ENCODE results near the gene GUCA2B.

The GUCA2B gene

DNA sequence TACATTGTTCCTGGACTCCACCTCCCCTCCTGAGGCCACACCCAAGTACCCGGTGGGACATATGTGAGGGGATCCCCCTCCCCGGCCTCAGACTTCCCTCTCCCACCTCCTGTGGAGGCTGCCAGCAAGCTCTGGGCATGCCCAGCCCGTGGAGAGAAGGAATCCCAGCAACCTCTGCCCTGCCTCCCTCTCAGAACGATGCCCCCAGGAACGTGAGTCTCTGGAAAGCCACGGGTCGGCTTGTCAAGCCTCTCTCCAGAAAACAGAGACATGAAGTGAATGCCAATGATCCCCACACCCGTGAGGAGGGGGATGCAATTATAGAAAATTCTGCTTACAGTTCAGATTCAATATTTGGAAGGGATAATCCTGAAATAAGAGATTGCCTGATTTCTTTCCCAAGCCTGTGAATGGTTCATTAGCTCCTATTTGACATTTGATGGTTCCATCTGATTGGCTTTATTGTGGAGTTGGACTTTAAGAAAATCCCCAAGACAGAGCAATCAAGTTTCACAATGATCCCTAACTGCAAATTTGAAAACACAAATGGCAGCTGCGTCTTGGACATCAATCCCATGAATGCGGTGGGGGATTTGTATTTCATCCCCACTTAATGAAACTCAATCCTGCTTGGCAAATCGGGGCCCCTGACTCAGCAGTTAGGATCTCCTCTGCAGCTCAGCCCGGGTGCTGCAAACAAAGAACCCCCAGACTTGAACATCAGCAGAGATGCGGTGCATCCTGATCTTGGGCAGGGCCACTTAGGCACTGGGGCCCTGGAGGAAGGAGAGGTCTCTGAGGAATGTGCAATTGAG, 9.1 kb upstream of the GUCA2B start:
- no peak for DNase-seq (ENCODE audit: low read depth)

DNA sequence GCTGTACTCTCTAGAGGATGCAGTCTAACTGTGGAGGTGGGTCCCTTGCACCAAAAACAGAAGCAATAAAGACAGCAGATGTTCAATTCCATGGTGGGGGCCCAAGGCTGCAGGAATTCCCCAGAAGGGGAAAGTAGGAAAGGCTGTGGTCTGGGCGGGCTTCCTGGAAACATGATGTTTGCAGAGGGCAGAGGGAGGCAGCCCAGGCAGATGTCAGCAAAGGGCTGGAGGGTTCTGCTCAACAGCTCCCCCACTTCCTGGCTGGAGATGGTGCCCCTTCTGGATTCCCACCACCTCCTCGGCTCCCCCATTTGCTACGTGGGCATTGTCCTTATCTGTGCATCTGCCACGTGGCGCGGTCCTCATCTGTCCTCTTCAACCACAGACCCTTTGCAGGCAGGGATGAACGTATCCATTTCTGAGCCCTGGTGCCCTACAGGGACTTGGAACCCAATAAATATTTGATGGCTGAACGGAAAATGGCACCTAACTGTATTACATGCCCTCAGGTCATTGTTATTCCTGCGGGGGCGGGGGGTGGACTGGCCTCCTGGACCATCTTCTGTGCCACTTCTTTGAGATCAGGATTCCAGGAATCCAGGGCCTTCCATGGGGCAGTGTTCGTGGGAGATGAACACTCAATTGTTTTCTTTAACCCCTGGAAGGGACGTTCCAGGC, 8.4 kb upstream of the GUCA2B start:
- no peak for DNase-seq (ENCODE audit: low read depth)

DNA sequence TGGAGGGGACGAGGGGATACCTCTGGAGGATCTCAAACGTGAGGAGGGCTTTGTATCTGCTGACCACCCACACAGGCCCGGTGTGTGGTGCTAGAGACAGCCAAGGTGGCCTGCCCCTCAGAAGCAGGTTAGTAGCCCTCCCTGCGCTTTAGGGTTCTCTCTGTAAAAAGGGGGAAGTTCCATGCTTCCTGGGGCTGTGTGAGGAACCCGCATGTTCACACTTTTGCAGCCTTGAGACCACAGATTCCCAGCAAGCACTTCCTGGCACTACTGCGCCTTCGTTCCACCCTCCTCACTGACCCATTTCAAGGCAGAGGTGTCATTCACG, 7.9 kb upstream of the GUCA2B start:
- no peak for DNase-seq (ENCODE audit: low read depth)

DNA sequence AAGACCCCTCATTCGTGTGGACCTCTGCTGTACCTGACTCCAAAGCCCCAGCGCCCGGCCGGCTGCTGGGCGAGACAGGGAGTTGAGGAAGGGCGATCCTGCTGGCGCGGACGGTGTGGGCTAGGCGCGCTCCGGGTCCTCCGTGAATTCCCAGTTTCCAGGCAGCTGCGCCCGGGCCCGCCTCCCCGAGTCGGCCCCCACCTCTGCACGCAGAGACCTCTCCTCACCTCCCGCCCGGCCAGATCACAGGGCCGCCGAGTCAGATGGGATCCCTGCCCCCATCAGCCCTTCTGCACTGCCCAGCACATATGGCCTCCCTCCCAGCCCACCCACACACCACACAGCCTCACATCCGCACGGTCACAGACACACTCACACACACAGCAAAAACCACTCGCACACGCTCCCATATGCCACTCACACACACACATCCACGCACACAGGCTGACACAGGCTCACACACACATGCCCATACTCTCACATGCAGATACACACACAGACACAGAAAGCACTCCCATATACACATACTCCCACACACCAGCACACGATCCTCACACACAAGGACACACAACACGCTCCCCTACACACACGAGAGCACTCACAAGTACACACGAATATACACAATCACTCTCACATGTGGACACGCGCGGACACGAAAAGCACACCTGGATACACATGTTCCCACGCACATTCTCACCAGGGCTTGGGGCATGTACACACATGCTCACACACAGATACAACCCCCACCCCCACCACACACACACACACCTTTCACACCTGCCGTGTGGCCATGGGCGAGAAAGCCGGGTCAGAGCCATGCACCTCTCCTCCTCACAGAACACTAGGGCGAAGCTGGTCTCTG, 7.2 kb upstream of the GUCA2B start:
- DNase-seq (ENCODE audit: low read depth) = no peak

DNA sequence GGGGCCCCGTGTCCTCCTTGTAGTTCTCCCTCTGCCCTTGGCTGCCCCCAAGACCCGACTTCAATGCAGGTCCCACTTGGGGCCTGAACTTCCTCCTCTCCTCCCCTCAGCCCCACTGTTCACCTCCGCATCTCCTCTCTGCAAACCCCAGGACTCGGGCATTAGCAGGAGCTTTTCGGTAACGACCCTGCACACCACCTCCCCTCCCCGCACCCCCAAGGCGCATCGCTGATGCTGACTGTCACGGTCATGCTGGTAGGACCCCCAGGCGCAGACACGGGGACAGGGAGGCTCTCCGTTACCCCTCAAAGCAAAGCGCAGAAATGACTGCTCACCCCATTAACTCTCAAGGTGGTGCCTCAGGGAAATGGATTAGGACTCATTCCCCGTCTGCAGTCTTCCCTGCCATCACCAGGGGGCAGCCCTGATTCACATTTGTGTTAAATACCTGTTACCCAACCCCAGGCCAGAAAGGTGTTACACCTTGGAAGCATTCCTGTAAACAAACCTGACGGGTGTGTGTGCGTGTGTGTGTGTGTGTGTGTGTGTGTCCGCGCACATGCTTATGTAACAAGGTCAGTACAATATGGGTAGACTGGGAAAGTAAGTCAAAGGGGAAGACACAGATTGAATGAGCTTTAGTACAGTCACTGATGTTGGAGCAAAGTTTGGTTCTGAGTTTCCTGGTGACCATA, 6.4 kb upstream of the GUCA2B start:
- DNase-seq (ENCODE audit: low read depth) = peak; percentile 4

DNA sequence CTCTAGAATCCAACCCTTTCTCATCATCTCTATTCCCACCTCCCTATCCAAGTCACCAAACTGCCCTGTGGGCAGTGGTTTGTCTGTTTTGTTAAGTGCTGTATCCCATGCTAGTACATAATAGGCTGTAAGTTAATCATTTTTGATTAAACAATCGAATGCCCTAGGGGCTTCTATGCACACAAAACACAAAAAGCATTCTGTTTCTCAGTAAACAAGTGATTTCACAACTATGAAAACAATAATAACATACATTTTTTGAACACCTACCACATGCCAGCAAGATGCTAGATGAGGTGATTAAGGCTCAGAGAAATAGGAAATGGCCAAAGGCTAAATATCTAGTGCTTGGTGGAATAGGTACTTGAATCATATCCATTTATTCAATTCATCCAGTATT, 5.0 kb upstream of the GUCA2B start:
- no peak for DNase-seq (ENCODE audit: low read depth)

DNA sequence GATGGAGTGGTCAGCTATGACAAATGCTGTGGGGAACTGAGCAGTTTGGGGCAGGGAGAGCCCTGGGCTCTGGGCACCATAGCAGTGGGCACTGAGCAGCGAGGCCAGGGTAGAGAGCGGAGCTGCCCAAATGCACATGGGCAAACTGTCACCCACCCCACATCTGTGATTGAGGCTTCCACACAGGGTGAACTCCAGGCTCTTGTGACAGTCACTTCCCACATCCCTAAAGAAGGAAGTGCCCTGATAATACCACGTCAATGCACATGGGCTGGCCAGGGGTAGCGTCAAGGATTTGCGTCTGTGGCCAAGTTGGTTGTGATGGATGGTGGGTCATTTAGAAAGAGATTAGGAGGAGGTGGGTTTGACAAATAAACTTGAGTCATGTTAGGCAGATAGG, 2.6 kb upstream of the GUCA2B start:
- no peak for DNase-seq (ENCODE audit: low read depth)

DNA sequence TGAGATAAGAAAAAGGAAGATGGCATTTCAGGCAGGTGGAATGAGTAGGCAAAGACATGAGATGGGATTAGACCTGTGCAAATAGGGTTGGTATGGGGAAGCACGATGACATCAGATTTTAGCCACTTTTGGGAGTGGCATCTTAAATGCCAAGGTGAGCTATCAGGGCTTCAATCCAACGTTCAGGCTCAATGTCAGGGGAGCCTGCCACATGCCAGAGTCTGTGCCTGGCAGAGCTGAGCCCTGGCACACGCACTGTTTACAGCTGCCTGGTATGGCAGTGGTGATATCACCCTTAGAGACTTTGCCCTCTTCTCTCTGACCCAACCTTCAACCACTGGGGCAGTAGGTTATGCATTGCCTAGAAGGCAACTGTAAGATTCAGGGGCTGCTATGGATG, 1.1 kb upstream of the GUCA2B start:
- no peak for DNase-seq (ENCODE audit: low read depth)

DNA sequence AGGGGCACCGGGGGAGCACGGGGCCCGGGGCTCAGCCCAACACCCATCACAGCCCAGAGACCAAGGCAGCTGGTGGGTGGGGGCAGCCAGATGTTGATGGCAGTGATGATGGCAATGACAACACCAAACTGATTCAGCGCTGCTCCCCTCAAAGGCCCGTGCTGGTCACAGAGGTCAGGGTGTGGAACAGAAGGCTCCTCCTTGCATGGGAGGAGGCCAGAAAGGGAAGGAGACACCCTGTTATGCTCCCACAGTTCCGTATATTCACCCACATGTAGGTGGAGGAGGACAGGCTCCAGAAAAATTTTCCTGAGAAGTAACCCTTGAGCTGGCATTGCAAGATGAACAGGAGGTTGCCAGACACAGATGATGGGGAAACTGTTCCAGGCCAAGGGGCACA, 414 bp downstream of the GUCA2B start:
- no peak for DNase-seq (ENCODE audit: low read depth)

DNA sequence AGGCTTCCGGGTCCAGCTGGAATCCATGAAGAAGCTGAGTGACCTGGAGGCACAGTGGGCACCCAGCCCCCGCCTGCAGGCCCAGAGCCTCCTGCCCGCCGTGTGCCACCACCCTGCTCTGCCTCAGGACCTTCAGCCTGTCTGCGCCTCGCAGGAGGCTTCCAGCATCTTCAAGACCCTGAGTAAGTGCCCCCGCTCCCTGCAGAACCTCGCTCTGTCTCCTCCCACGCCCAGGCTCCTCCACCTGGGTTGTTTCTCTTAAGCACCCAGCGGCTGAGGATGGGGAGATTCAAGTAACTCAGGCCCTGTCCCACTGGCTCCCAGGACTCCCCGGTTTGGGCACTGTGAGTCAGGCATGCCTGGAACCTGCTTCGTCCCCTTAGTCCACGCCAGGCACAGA, 1.5 kb downstream of the GUCA2B start:
- no peak for DNase-seq (ENCODE audit: low read depth)

DNA sequence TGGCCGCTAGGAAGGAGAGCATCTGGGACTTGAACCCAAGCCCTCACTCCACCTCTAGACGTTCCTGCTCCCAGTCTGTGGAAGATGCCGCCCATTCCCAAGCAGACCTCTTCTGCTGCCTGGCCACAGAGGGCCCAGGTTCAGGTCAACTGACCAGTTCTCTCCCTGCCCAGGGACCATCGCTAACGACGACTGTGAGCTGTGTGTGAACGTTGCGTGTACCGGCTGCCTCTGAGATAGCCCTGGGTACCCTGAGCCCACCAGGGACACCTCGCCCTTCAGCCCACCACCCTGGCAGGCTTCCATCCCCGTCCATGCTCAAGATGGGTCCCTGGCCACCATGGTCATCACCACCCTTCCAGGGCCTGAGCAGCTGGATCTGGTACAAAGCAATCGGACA, 2.2 kb downstream of the GUCA2B start:
- no peak for DNase-seq (ENCODE audit: low read depth)

DNA sequence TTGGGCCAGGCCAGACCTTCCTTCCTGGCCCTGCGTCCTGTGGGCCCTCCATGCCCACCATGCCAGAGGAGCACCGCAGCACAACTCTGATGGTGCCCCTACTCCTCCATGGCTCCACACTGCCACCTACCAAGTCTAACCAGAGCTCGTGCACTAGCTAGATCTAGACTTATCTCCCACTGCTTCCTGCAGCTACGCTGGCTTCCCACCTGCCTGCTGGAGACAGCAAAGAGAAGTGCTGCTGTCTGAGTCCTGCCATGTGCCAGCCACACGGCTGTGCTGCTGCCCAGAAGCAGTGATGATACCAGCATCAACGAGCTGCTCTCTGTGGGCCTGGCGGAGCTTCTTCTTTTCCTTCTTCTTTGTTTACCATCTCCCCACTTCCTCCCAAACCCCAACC, 4.5 kb downstream of the GUCA2B start:
- DNase-seq (ENCODE audit: low read depth) = no peak

DNA sequence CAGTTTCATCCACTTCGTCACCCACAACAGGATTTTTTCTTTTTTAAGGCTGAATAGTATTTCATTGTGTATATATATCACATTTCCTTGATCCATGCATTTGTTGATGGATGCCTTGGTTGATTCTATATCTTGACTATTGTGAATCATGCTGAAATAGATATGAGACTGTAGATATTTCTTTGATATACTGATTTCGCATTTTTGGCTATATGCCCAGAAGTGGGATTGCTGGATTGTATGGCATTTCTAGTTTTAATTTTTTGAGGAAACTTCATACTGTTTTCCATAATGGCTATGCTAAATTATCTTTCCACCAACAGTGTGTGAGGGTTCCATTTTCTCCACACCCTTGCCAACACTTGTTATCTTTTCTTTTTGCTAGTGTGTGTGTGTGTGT, 5.0 kb downstream of the GUCA2B start:
- no peak for DNase-seq (ENCODE audit: low read depth)

DNA sequence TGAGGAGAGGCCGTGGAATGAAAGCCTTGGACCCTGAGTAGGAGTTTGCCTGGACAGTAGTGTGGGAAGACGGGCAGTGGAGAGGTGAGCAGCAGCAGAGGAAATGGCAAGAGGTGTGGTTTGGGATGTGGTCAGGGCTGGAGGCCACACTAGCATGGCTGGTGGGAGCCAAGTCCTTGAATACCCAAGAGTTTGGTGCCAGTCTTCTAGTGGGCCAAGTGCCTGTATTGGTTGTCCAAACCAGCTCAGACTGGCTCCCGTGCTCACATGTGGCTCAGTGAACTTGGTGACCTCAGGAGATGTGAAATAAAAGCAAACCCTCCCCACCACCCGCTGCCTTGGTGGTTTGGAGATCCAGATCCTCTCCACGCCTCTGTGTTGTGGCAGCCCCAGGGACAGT, 9.0 kb downstream of the GUCA2B start:
- no peak for DNase-seq (ENCODE audit: low read depth)

DNA sequence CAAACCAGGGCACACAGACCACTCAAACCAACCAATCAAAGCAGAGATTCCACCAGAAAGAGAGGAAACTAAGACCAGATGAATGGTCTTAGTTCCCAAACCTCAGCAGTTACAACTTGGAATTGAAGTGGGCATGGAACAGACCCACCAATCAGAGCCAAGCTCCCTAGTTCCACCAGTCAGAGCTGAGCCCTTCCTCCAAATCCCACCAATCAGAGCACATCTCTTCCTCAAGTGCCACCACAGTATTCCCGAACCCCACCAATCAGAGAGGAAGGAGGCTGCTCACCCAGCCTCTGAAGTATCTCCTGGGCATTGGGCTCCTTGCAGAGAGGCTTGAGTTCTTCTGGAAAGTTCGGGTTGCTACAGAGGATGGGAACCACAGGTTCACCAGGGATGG, 9.9 kb downstream of the GUCA2B start:
- DNase-seq (ENCODE audit: low read depth) = no peak

DNA sequence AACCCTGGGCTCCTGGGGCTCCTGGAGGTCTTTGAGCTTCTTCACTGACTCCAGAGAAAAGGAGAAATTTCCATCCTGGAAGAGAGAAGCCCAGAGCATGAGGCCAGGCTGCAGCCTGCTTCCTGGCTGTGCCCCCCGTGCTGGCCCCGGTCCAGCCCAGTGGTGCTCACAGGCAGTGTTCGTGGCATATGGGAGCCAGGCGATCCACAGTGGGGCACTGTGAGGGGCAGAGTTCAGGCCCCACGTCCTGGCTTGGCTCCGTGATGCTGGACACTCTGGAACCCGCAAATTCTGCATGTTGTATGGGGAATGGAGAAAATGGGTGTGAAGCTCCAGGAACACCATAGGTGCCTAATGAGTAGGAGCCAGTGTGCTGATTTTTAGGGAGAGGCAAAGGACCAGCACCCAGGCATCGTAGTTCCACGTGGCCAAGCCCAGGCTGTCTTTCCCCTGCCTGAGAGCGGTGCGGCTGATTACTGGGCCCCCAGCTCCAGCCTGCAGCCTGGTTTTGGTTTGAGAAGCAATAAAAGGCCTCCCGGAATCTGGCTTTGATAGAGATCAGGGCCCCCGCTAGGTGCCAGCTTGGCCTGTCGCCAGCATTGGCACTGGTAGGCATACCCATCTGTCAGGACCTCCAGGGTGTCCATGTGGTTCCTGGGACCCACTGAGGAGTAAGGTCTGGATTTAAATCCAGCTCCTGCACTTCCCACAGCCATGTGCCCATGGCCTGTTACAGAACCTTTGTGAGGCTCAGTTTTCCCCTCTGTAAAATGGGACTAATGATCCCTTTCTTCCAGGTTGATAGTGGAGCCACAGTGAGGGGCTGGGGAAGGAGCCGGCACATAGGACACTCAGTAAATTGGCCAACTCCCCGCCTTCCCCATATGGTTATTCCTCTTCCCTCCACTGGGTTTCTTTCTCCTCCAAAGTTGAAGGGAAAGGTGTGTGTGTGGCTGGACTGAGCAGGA, 10.6 kb downstream of the GUCA2B start:
- no peak for DNase-seq (ENCODE audit: low read depth)

DNA sequence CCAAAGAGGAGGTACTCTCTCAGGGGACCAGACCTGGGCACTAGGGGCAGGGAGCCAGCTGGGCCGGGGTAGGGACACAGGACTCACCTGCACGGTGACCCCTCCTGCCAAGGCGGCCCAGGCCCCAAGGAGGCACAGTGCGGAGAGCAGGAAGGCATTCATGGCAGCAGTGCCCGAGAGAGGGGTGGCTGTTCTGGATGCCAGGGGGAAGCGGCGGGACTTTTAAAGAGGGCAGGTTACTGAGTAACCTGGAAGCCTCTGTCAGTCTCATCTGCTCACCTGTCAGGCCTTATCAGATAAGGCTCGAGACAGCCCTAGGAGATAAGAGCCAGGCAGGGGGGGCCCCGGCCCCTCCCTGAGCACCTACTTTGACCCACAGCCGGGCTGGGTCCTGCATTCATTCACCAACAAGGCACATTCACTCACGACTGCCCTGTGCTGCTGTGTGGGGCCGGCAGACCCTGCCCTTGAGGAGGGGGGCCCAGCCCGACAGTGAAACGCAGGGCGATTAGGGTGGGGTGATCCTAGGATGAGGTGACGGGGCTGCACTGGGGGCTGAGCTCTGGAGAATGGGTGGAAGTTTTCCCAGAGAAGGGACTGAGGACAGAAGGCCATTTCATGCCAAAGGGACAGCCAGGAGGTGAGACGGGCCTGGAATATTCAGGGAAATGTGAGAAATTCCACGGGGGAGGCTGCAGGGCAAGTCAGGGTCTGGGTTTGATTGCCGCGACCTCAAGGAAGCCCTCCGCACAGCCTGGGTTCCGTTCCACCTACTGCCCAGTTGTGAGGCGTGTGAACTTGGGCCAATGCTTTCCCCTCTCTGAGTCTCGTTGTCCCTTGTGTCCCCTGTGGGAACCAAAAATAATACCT, 11.6 kb downstream of the GUCA2B start, which contains the start of gene GUCA2A:
Gene GUCA2A, minus strand, starts transcription at position 195 of the 870 bp plus-strand sequence. Its CDS starts 33 bp downstream, at position 162.
- no peak for DNase-seq (ENCODE audit: low read depth)

DNA sequence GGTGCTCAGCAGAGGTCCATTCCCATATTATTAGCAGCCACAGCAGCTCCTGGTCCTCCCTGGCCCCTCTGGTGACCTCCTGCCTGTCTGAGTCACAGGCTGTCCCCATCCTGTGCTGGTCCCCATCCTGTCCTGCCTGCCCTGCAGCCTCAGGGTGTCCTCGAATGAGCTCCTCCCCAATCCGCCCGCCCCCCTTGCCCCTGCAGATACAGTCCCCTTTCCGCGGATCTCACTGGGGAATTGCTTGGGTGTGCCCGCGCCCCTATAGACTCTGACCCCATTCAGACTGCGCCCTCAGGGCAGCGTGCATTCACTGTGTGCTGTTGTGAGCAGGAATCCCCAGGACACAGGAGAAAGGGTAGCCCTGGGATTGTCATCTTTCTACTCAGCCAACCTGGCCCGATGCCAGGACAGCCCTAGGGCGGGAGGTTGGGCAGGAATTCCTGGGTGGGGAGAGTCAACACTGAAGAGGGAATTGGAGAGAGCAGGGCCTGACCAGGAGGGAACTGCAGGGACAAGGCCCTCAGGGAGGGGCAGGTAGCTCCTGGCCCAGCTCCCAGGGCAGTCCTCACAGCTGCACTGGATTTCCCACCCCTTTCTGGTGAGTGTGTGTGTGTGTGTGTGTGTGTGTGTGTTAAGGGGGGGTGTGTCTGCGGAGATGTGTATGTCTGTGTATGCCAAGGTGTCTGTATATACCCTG, 12.5 kb downstream of the GUCA2B start:
- DNase-seq (ENCODE audit: low read depth) = no peak

DNA sequence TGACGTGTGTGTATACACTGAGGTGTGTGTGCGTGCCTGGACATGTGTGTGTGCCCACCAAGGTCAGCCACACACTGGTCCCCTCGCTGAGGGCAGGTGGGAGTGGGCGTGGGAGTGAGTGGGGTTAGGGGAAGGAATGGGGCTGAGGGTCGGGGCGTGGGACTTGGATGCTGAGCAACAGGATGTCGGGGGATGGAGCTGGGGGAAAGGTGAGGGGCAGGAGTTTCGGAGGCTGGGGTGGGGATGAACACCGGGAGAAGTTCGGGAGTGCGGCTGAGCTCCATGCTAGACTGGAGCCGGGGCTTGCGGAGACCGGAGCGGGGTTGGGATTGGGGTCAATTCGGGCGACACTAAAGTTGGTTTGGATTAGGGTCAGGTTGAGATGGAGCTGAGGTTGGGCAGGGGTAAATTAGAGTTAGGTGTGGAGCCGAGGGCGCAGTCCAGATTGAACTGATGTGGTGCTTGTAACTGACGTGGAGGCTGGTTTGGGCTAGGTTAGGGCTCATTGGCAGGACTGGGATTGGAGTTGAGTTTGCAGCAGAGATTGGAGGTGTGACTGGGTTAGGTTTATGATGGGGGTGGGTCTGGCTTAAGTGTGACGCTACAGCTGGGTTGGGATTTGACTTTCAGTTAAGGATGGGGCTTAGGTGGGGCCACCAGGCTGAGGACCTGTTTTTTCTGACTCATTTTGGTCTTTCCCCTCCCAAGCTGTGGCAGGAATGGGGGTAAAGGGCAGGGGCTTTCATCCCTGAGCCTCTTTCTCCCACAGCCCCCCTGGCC, 14.6 kb downstream of the GUCA2B start:
- DNase-seq (ENCODE audit: low read depth) = no peak
